Neuronal stem cell (in vitro differentiated cells): Measurements from ENCODE around the gene AIG1.

Source experiments
- DNase-seq: peaks from one replicate; pipeline ENCODE4 v3.0.0-alpha.2; 2013; ENCODE audit warnings: low spot score
- H2AFZ ChIP-seq: one replicate; pipeline ENCODE4 v1.6.1; 2013; ENCODE audit warnings: mild to moderate bottlenecking, low read length, inconsistent platforms
- H2AK5ac ChIP-seq: 2 replicates; pipeline ENCODE4 v1.6.1; 2013; ENCODE audit warnings: low read depth, mild to moderate bottlenecking, inconsistent platforms, low read length, moderate library complexity, mixed read lengths
- H2BK120ac ChIP-seq: 2 replicates; pipeline ENCODE4 v1.6.1; 2013; ENCODE audit warnings: low read depth, mild to moderate bottlenecking, inconsistent platforms, low read length, moderate library complexity, mixed read lengths
- H2BK12ac ChIP-seq: one replicate; pipeline ENCODE4 v1.6.1; 2013; ENCODE audit warnings: low read length, inconsistent platforms
- H2BK15ac ChIP-seq: 2 replicates; pipeline ENCODE4 v1.6.1; 2013; ENCODE audit warnings: mild to moderate bottlenecking, low read length, inconsistent platforms, mixed read lengths
- H2BK5ac ChIP-seq: one replicate; pipeline ENCODE4 v1.6.1; 2013; ENCODE audit warnings: inconsistent platforms, mild to moderate bottlenecking, low read length, moderate library complexity
- H3K14ac ChIP-seq: one replicate; pipeline ENCODE4 v1.6.1; 2013; ENCODE audit warnings: low read length, inconsistent platforms
- H3K18ac ChIP-seq: 2 replicates; pipeline ENCODE4 v1.6.1; 2013; ENCODE audit warnings: low read length, inconsistent platforms
- H3K23ac ChIP-seq: 2 replicates; pipeline ENCODE4 v1.6.1; 2013; ENCODE audit warnings: low read depth, mild to moderate bottlenecking, mixed read lengths, low read length, inconsistent platforms; ENCODE audit not compliant: poor library complexity
- H3K27ac ChIP-seq: replicated peaks from 3 replicates; pipeline ENCODE4 v1.5.1; 2013; ENCODE audit warnings: low read length, inconsistent platforms
- H3K27me3 ChIP-seq, 3 experiments: 2 replicates each; pipeline ENCODE4 v1.6.1; 2013; ENCODE audit warnings: low read length in 3 of 3, mild to moderate bottlenecking in 2 of 3, inconsistent platforms in 1 of 3, low read depth in 1 of 3, mixed read lengths in 1 of 3, moderate library complexity in 1 of 3; ENCODE audit not compliant: control insufficient read depth in 3 of 3, insufficient read depth in 3 of 3
- H3K36me3 ChIP-seq, 2 donors: replicated peaks in 1 of 2; 2 replicates each; pipeline ENCODE4 v1.6.1; 2013; ENCODE audit warnings: low read length in 2 of 2; ENCODE audit not compliant: control insufficient read depth in 2 of 2, insufficient read depth in 2 of 2
- H3K4ac ChIP-seq: 2 replicates; pipeline ENCODE4 v1.6.1; 2013; ENCODE audit warnings: inconsistent platforms, mild to moderate bottlenecking, low read length, moderate library complexity
- H3K4me1 ChIP-seq, 2 donors: 1 replicate in 1 of 2; 2 replicates in 1 of 2; pipeline ENCODE4 v1.6.1; 2013; ENCODE audit warnings: low read length in 2 of 2, low read depth in 1 of 2; ENCODE audit not compliant: control insufficient read depth in 2 of 2, insufficient read depth in 1 of 2
- H3K4me2 ChIP-seq: one replicate; pipeline ENCODE4 v1.6.1; 2013; ENCODE audit warnings: mild to moderate bottlenecking, low read length, inconsistent platforms; ENCODE audit not compliant: insufficient read depth, poor library complexity, severe bottlenecking
- H3K4me3 ChIP-seq, 2 donors: 2 replicates each; pipeline ENCODE4 v1.5.1; 2013; ENCODE audit warnings: low read length in 2 of 2, mild to moderate bottlenecking in 2 of 2, inconsistent platforms in 1 of 2, moderate library complexity in 1 of 2
- H3K79me1 ChIP-seq: one replicate; pipeline ENCODE4 v1.6.1; 2013; ENCODE audit warnings: low read depth, mild to moderate bottlenecking, inconsistent platforms, low read length, moderate library complexity
- H3K9ac ChIP-seq: one replicate; pipeline ENCODE4 v1.6.1; 2013; ENCODE audit warnings: mild to moderate bottlenecking, low read depth, low read length, inconsistent platforms; ENCODE audit not compliant: poor library complexity
- H3K9me3 ChIP-seq, 2 donors: replicated peaks in 1 of 2; 2 replicates each; pipeline versions ENCODE3 to v1.6.1; 2013; ENCODE audit warnings: low read length in 2 of 2, mild to moderate bottlenecking in 2 of 2, inconsistent platforms in 1 of 2, low read depth in 1 of 2, mixed read lengths in 1 of 2, moderate library complexity in 1 of 2; ENCODE audit not compliant: control insufficient read depth in 2 of 2, insufficient read depth in 1 of 2
- H4K8ac ChIP-seq: one replicate; pipeline ENCODE4 v1.6.1; 2013; ENCODE audit warnings: low read depth, mild to moderate bottlenecking, inconsistent platforms, low read length, moderate library complexity
- H4K91ac ChIP-seq: one replicate; pipeline ENCODE4 v1.6.1; 2013; ENCODE audit warnings: low read length, low read depth, mild to moderate bottlenecking, inconsistent platforms; ENCODE audit not compliant: poor library complexity
- WGBS, 2 donors: extraction: QIAGEN DNeasy Blood & Tissue Kit; methylation state at CpG; one replicate each; pipeline ENCODE4 v1.1.7; 2013; ENCODE audit warnings: missing lambda C conversion rate in 2 of 2, mixed read lengths in 1 of 2; ENCODE audit not compliant: insufficient read length in 2 of 2, insufficient replicate concordance in 1 of 2; ENCODE audit errors: extremely low coverage in 2 of 2; 5-methylcytosine and 5-hydroxymethylcytosine counted together

AIG1 gene

DNA sequence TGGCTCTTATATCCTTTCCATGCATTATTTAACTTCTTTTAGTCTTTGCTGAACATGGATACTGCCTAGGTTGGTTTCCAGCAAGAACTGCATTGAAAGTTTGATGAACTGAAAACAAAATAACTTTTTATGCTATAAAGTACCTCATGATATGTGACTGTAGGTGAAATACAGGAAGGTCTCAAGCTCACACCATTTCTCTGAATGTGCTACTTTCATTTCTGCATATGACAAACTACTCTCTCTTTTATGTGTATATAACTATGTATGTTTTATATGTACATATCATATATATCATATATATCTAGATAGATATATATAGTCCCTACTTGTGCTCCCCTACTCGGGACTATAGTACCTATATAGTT is 65.9 kb downstream of the AIG1 start:
- Histone ChIP-seq H3K27me3 (no peaks in the 10 kb centered on the region), H3K4ac (no peak overlapping the region), H4K91ac (no peak overlapping the region), H2BK15ac (no peak overlapping the region), H3K23ac (no peak overlapping the region), H3K14ac (no peak overlapping the region), H2BK12ac (no peak overlapping the region), H2BK120ac (no peak overlapping the region), H3K79me1 (no peaks in the 10 kb centered on the region), H3K9me3 (peaks cover 5 to 10% of the 10 kb centered on the region in 2 donors), H3K4me3 (no peak overlapping the region), H3K18ac (no peak overlapping the region), H2AFZ (no peak overlapping the region), H3K27ac (no peak overlapping the region), H3K4me2 (no peak overlapping the region), H3K9ac (no peak overlapping the region), H4K8ac (no peak overlapping the region), H3K4me1 (no peaks in the 10 kb centered on the region), H2BK5ac (no peak overlapping the region), H3K36me3 (peaks cover 0 to 1% of the 10 kb centered on the region in 2 donors), H2AK5ac (no peak overlapping the region)
- no CpG with 5 or more reads among the region's 1 CpG for WGBS, 2 donors
- DNase-seq = no peak

DNA sequence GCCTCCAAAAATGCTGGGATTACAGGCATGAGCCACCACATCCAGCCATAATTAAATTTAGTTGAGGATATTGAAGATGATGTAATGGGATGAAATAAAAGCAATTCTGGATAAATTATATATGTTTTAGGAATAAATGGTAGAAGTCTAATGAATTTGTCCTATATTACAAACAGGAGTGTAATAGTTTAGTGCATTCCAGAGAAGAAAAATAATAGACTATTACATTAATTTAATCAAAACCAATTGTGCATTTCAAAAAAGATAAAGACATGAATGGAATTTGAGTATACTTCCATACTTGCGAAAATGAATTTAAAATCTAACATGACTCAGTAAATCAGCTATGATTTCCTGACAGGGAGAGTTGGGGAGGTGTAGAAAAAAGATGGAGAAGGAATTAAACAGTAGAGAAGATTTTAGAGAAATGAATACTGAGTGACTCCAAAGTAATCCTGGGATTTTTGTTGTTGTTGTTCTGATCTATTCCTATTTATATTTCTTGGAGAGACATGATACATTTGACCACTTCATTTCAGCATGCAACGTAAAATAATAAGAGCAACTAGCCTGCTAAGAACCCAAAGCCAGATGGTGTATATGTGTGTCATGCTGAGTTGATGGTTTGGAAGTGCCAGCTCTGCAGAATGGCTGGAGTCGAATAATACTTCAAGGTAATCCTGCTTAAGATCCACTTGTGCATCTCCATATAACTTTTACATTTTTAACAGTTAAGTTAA is 67.4 kb downstream of the AIG1 start:
- no CpG with 5 or more reads among the region's 3 CpGs for WGBS, 2 donors
- H3K18ac ChIP-seq = no peak overlapping the region
- peaks cover 0 to 3% of the 10 kb centered on the region in 2 donors for H3K36me3 ChIP-seq
- no peaks in the 10 kb centered on the region for H3K4me1 ChIP-seq
- H3K4me2 ChIP-seq = no peak overlapping the region
- no peak overlapping the region for H2AFZ ChIP-seq
- no peak overlapping the region for H3K27ac ChIP-seq
- peaks cover 6 to 11% of the 10 kb centered on the region in 2 donors for H3K9me3 ChIP-seq
- no peaks in the 10 kb centered on the region for H3K79me1 ChIP-seq
- no peak overlapping the region for H4K91ac ChIP-seq
- no peak overlapping the region for H2BK12ac ChIP-seq
- DNase-seq = no peak
- H3K23ac ChIP-seq = no peak overlapping the region
- H2BK5ac ChIP-seq = no peak overlapping the region
- H4K8ac ChIP-seq = no peak overlapping the region
- no peak overlapping the region for H3K14ac ChIP-seq
- H2BK15ac ChIP-seq = no peak overlapping the region
- no peak overlapping the region for H3K9ac ChIP-seq
- H3K27me3 ChIP-seq = no peaks in the 10 kb centered on the region
- no peak overlapping the region for H2AK5ac ChIP-seq
- no peak overlapping the region for H3K4me3 ChIP-seq
- no peak overlapping the region for H2BK120ac ChIP-seq
- no peak overlapping the region for H3K4ac ChIP-seq

DNA sequence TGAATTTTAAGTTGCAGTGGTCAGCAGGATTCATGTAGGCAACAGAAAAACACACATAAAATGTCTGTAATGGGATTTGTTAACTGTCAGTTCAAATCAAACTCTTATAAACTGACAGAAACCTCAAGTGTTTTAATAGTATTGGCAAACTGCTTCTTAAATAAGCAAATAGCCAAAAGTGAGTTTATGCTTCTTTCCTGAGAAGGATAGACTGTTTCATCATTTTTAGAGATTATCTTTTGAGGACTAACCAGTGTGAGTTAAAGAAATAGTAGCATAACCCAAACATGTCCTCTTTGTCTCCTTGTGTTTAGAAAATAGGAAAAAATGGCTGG is 68.0 kb downstream of the AIG1 start:
- no peak overlapping the region for H3K14ac ChIP-seq
- H3K4me1 ChIP-seq = no peaks in the 10 kb centered on the region
- H3K27ac ChIP-seq = no peak overlapping the region
- H2BK12ac ChIP-seq = no peak overlapping the region
- H2AK5ac ChIP-seq = no peak overlapping the region
- H3K4ac ChIP-seq = no peak overlapping the region
- no peak overlapping the region for H3K4me3 ChIP-seq
- no peaks in the 10 kb centered on the region for H3K27me3 ChIP-seq
- H2BK5ac ChIP-seq = no peak overlapping the region
- H4K8ac ChIP-seq = no peak overlapping the region
- H2BK120ac ChIP-seq = no peak overlapping the region
- H3K18ac ChIP-seq = no peak overlapping the region
- H2BK15ac ChIP-seq = no peak overlapping the region
- no peak overlapping the region for H4K91ac ChIP-seq
- no peaks in the 10 kb centered on the region for H3K79me1 ChIP-seq
- H3K4me2 ChIP-seq = no peak overlapping the region
- H3K9ac ChIP-seq = no peak overlapping the region
- DNase-seq = no peak
- no peak overlapping the region for H2AFZ ChIP-seq
- H3K9me3 ChIP-seq = peaks cover 6 to 11% of the 10 kb centered on the region in 2 donors
- H3K36me3 ChIP-seq = peaks cover 0 to 3% of the 10 kb centered on the region in 2 donors
- no peak overlapping the region for H3K23ac ChIP-seq

DNA sequence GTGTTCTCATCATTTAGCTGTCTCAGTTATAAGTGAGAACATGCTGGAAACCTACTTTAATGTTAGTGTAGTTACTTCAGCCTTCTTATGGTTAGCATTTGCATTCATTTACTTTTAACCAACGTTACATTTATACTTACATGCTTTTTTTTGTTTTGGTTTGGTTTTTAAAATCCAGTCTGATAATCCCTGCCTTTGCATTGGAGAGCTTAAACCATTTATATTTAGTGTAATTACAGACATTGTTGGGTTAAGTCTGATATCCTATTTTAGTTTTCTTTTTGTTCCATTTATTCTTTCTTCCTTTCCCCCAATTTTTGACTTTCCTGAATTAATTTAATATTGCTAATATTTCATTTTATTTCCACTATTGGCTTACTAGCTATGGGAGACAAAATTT is 70.2 kb downstream of the AIG1 start:
- H3K27me3 ChIP-seq = no peaks in the 10 kb centered on the region
- peaks cover 6 to 11% of the 10 kb centered on the region in 2 donors for H3K9me3 ChIP-seq
- peaks cover 0 to 3% of the 10 kb centered on the region in 2 donors for H3K36me3 ChIP-seq
- H3K4me2 ChIP-seq = no peak overlapping the region
- H3K4me1 ChIP-seq = no peaks in the 10 kb centered on the region
- H2BK12ac ChIP-seq = no peak overlapping the region
- no peak overlapping the region for H4K8ac ChIP-seq
- H2BK120ac ChIP-seq = no peak overlapping the region
- no peak overlapping the region for H3K4me3 ChIP-seq
- H3K18ac ChIP-seq = no peak overlapping the region
- H2BK15ac ChIP-seq = no peak overlapping the region
- H2AFZ ChIP-seq = no peak overlapping the region
- no peak overlapping the region for H3K27ac ChIP-seq
- no peak overlapping the region for H3K14ac ChIP-seq
- H3K4ac ChIP-seq = no peak overlapping the region
- no peak overlapping the region for H3K9ac ChIP-seq
- no peaks in the 10 kb centered on the region for H3K79me1 ChIP-seq
- WGBS, 2 donors = no CpG with 5 or more reads among the region's 1 CpG
- DNase-seq = no peak
- H4K91ac ChIP-seq = no peak overlapping the region
- no peak overlapping the region for H3K23ac ChIP-seq
- no peak overlapping the region for H2BK5ac ChIP-seq
- H2AK5ac ChIP-seq = no peak overlapping the region
